ENCODE data around the gene GALNT16.

Gene GALNT16

GRCh38 chr14:69351385-69351784 is 91.4 kb downstream of the GALNT16 start:
- Histone ChIP-seq H3K36me3 (ENCODE audit: insufficient read depth) (no peaks in the 10 kb centered on the region), H4K20me1 (ENCODE audit: insufficient read depth) (no peaks in the 10 kb centered on the region), H3K4me2 (no peak overlapping the region), H3K4me3 (IDR thresholded peaks at IDR 0.05; ENCODE audit: insufficient read depth, low read depth, low read length) (no peak overlapping the region), H3K27ac (no peak overlapping the region), H3K4me1 (ENCODE audit: low read depth, poor library complexity, severe bottlenecking) (peaks cover 25% of the 10 kb centered on the region), H3K9ac (no peak overlapping the region), H2AFZ (ENCODE audit: low read depth) (no peak overlapping the region), H3K27me3 (ENCODE audit: insufficient read depth, low read depth) (no peaks in the 10 kb centered on the region), H3K79me2 (ENCODE audit: insufficient read depth, low read depth) (no peaks in the 10 kb centered on the region)
- TF ChIP-seq, protein P1, sequence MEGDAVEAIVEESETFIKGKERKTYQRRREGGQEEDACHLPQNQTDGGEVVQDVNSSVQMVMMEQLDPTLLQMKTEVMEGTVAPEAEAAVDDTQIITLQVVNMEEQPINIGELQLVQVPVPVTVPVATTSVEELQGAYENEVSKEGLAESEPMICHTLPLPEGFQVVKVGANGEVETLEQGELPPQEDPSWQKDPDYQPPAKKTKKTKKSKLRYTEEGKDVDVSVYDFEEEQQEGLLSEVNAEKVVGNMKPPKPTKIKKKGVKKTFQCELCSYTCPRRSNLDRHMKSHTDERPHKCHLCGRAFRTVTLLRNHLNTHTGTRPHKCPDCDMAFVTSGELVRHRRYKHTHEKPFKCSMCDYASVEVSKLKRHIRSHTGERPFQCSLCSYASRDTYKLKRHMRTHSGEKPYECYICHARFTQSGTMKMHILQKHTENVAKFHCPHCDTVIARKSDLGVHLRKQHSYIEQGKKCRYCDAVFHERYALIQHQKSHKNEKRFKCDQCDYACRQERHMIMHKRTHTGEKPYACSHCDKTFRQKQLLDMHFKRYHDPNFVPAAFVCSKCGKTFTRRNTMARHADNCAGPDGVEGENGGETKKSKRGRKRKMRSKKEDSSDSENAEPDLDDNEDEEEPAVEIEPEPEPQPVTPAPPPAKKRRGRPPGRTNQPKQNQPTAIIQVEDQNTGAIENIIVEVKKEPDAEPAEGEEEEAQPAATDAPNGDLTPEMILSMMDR (conservative IDR thresholded peaks at IDR 0.05; ENCODE audit: low read depth, low read length): no peak

DNA sequence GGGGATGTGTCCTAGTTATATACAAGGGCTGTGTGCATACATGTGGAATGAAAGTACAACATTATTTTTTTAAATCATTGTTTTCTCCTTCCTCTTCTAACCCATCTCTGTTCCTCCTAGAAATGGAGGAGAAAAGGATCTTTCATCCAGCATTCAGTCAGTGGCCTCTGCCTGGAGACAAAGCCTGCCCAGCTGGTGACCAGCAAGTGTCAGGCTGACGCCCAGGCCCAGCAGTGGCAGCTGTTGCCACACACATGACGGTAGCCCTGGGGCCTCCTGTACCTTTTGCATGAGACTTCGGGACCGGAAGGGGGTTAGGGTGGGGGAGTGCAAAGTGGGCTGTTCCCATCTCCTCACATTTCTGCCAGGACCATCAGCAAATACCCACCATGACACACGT is 92.0 kb downstream of the GALNT16 start:
- Histone ChIP-seq H3K4me1 (ENCODE audit: low read depth, poor library complexity, severe bottlenecking) (peaks cover 25% of the 10 kb centered on the region), H3K79me2 (ENCODE audit: insufficient read depth, low read depth) (no peaks in the 10 kb centered on the region), H3K9ac (no peak overlapping the region), H3K4me3 (IDR thresholded peaks at IDR 0.05; ENCODE audit: insufficient read depth, low read depth, low read length) (no peak overlapping the region), H3K27ac (no peak overlapping the region), H4K20me1 (ENCODE audit: insufficient read depth) (no peaks in the 10 kb centered on the region), H2AFZ (ENCODE audit: low read depth) (no peak overlapping the region), H3K4me2 (no peak overlapping the region), H3K36me3 (ENCODE audit: insufficient read depth) (no peaks in the 10 kb centered on the region), H3K27me3 (ENCODE audit: insufficient read depth, low read depth) (no peaks in the 10 kb centered on the region)
- TF ChIP-seq, protein P1 (conservative IDR thresholded peaks at IDR 0.05; ENCODE audit: low read depth, low read length): no peak

DNA sequence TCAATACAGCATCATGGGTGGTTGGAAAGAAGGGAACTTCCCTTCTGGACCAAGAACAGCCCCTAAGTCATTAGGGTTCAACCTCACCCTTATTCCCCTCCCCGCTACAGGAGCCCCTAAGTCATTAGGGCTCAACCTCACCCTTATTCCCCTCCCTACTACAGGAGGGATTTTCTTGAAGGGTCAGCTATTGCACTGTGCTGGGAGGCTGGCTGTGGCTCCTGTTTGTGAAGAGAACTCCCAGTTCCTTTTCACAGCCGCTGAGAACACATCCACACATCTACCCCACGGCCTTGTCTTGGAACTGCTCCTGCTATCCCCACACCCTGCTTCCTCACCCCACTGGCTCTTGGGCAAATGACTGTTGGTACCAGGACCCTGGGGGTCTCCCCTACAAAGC is 93.2 kb downstream of the GALNT16 start:
- Histone ChIP-seq H3K79me2 (ENCODE audit: insufficient read depth, low read depth) (no peaks in the 10 kb centered on the region), H3K27me3 (ENCODE audit: insufficient read depth, low read depth) (no peaks in the 10 kb centered on the region), H3K27ac (no peak overlapping the region), H3K4me1 (ENCODE audit: low read depth, poor library complexity, severe bottlenecking) (peaks cover 26% of the 10 kb centered on the region), H2AFZ (ENCODE audit: low read depth) (no peak overlapping the region), H3K4me3 (IDR thresholded peaks at IDR 0.05; ENCODE audit: insufficient read depth, low read depth, low read length) (no peak overlapping the region), H3K36me3 (ENCODE audit: insufficient read depth) (no peaks in the 10 kb centered on the region), H4K20me1 (ENCODE audit: insufficient read depth) (no peaks in the 10 kb centered on the region), H3K4me2 (no peak overlapping the region), H3K9ac (no peak overlapping the region)
- TF ChIP-seq, protein P1 (conservative IDR thresholded peaks at IDR 0.05; ENCODE audit: low read depth, low read length): no peak

DNA sequence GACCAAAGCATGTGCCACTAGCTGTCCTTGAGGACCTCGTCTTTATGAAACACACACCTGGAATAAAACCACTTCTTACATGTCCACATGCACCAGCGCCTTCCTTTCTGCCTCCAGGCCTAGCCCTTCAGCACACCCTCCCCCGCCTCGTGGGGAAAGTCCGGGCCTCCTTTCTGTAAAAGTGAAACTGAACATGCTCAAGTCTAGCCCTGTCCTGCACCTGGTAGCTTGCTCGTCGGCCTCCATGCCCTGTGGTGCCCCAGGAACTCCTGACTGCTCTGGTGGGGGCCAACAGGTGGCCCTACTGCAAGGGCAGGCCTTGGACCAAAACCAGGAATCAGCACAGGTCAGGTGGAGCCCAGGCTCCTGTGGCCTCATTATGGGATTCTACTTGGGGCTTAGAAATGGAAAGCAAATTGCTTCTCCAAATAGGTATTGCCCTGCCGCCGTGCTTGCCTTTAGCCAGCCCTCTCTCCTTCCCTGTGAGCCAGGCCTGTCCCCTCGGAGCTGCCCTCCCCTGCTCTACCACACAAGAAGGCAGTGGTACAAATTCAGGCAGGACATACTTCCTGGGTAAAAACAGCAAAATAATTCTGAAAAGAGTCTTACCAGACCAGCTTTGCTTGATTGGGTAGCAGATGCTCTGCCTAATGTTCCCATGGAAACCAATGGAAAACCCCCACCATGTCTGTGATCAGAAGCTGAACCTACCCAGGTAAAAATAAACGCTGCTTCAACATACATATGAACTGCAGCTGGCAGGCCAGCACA is 94.6 kb downstream of the GALNT16 start:
- H3K4me2 ChIP-seq: peak overlapping the region; percentile 46
- H3K9ac ChIP-seq: no peak overlapping the region
- H3K27ac ChIP-seq: peak overlapping the region; percentile 3; the same call in 1 of the 2 replicates
- H3K4me3 ChIP-seq (IDR thresholded peaks at IDR 0.05; ENCODE audit: insufficient read depth, low read depth, low read length): no peak overlapping the region
- 0 out of 2 replicates have a peak overlapping the region, but pooled peaks have one; percentile 30 for H2AFZ ChIP-seq (ENCODE audit: low read depth)
- no peaks in the 10 kb centered on the region for H3K79me2 ChIP-seq (ENCODE audit: insufficient read depth, low read depth)
- no peaks in the 10 kb centered on the region for H3K36me3 ChIP-seq (ENCODE audit: insufficient read depth)
- TF ChIP-seq, protein P1 (conservative IDR thresholded peaks at IDR 0.05; ENCODE audit: low read depth, low read length): no peak
- no peaks in the 10 kb centered on the region for H3K27me3 ChIP-seq (ENCODE audit: insufficient read depth, low read depth)
- H3K4me1 ChIP-seq (ENCODE audit: low read depth, poor library complexity, severe bottlenecking): peaks cover 33% of the 10 kb centered on the region
- H4K20me1 ChIP-seq (ENCODE audit: insufficient read depth): no peaks in the 10 kb centered on the region
